ENCODE measurements around the gene BMF. TPM values are rescaled to one million over a fixed set of nuclear protein-coding genes. Genes with fewer than 3 reads are reported as not detected.

BMF gene
- total and polyA plus RNA-seq, 2 donors (not counting 1 experiment from before 2014, with no cell fraction given): 2.2 to 8.6 TPM

- Histone ChIP-seq H3K4me1 (ENCODE audit: control insufficient read depth, extremely low read depth, insufficient read depth, low read length) (peaks cover 60% of the 10 kb centered on the region), H3K9ac (ENCODE audit: insufficient read depth, low read length) (no peak overlapping the region)
Observed at GRCh38 chr15:40100947-40101905, 7.5 kb downstream of the BMF start.

DNA sequence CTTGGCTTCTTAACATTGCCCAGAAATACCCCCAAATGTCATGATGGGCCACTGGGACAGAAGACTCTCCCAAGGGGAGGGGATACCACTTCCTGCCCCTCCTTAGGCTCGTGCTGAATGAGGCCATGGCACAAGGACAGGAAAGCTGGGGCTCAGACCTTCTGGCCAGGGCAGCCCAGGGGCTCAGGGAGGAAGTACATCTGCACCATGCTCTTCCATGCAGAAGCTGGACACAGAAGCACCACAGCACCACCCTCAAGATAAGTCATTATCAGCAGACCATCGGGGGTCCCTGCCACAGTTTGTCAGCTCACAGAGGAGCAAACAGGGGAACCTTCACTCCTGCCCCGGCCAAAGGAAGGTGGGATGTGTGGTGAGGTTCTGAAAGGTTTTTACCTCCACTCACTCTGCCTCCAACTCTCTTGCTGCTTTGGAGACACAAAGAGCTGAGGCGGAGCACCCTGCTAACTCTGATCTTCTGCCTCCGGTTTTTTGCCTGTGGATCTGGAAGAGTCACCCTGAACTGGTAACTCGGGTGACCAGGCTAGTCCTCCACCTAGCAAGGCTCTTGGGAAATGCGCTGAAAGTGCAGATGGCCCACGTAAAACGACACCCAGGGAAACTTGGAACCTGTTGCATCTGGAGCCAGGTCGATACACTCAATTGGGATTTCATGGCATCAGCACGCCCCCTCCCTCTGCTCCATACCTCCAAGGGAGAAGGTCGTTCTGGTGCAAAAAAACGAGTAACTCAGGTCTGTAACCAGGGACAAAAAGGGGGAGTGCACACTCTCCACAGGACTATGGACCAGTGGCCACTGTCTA is 8.3 kb downstream of the BMF start:
- Histone ChIP-seq H3K27ac (ENCODE audit: insufficient read depth, low read length) (peak overlapping the region; percentile 92), H3K9ac (ENCODE audit: insufficient read depth, low read length) (no peak overlapping the region), H3K9me3 (ENCODE audit: control insufficient read depth, insufficient read depth, low read depth, low read length) (no peaks in the 10 kb centered on the region), H3K4me1 (ENCODE audit: control insufficient read depth, extremely low read depth, insufficient read depth, low read length) (peaks cover 62% of the 10 kb centered on the region), H3K4me3 (replicated peaks in 1 of 4; ENCODE audit: control extremely low read depth in 1 of 4, insufficient read depth in 1 of 4, low read depth in 3 of 4, low read length in 4 of 4) (no peak overlapping the region), H3K4me2 (ENCODE audit: extremely low read depth, insufficient read depth, low read length) (no peak overlapping the region), H3K27me3 (ENCODE audit: control insufficient read depth, insufficient read depth, low read length) (no peaks in the 10 kb centered on the region), H3K36me3 (ENCODE audit: control insufficient read depth, insufficient read depth, low read length) (no peaks in the 10 kb centered on the region), H4K20me1 (ENCODE audit: control insufficient read depth, extremely low read depth, insufficient read depth, low read length) (no peaks in the 10 kb centered on the region), H3K79me2 (ENCODE audit: control insufficient read depth, insufficient read depth, low read length) (no peaks in the 10 kb centered on the region), H2AFZ (ENCODE audit: low read length) (no peak overlapping the region)
- DNase-seq (ENCODE audit: low read depth in 2 of 2): no peak
- no peak for TF ChIP-seq CTCF (conservative IDR thresholded peaks at IDR 0.05 in 1 of 2, IDR thresholded peaks at IDR 0.05 in 1 of 2; ENCODE audit: low read depth in 1 of 2, low read length in 2 of 2)
- TF ChIP-seq EZH2 (IDR thresholded peaks at IDR 0.05; ENCODE audit: low read length, missing control alignments): no peak

More at GRCh38 chr15:40100947-40101905, 7.5 kb downstream of the BMF start:
- no peaks in the 10 kb centered on the region for H4K20me1 ChIP-seq (ENCODE audit: control insufficient read depth, extremely low read depth, insufficient read depth, low read length)
- H3K4me2 ChIP-seq (ENCODE audit: extremely low read depth, insufficient read depth, low read length): no peak overlapping the region
- H3K79me2 ChIP-seq (ENCODE audit: control insufficient read depth, insufficient read depth, low read length): no peaks in the 10 kb centered on the region
- H3K4me3 ChIP-seq (replicated peaks in 1 of 4; ENCODE audit: control extremely low read depth in 1 of 4, insufficient read depth in 1 of 4, low read depth in 3 of 4, low read length in 4 of 4): no peak overlapping the region
- H3K9me3 ChIP-seq (ENCODE audit: control insufficient read depth, insufficient read depth, low read depth, low read length): no peaks in the 10 kb centered on the region
- TF ChIP-seq CTCF (conservative IDR thresholded peaks at IDR 0.05 in 1 of 2, IDR thresholded peaks at IDR 0.05 in 1 of 2; ENCODE audit: low read depth in 1 of 2, low read length in 2 of 2) (no peak), EZH2 (IDR thresholded peaks at IDR 0.05; ENCODE audit: low read length, missing control alignments) (no peak)
- H3K27ac ChIP-seq (ENCODE audit: insufficient read depth, low read length): no peak overlapping the region
- no peak for DNase-seq (ENCODE audit: low read depth in 2 of 2)
- no peaks in the 10 kb centered on the region for H3K36me3 ChIP-seq (ENCODE audit: control insufficient read depth, insufficient read depth, low read length)
- no peaks in the 10 kb centered on the region for H3K27me3 ChIP-seq (ENCODE audit: control insufficient read depth, insufficient read depth, low read length)
- H2AFZ ChIP-seq (ENCODE audit: low read length): no peak overlapping the region

All from fibroblast of lung (primary cell).